Ramos (cell line): ENCODE data around the gene RMRP.

Source experiments
- in situ Hi-C: fragments of 300-500 bp; cut with MboI; formaldehyde crosslinking; loops from one replicate; pipeline ENCODE4 v1.14.3; 2022; ENCODE audit warnings: low sequenced_read_pairs; ENCODE audit not compliant: unreplicated experiment

Gene RMRP

GRCh38 chr9:35667939-35668338 is 10.1 kb upstream of the RMRP start:
- in situ Hi-C loops = no loop called here

- in situ Hi-C loops = no loop called here
These were observed 8.7 kb upstream of the RMRP start for GRCh38 chr9:35666549-35666948.

DNA sequence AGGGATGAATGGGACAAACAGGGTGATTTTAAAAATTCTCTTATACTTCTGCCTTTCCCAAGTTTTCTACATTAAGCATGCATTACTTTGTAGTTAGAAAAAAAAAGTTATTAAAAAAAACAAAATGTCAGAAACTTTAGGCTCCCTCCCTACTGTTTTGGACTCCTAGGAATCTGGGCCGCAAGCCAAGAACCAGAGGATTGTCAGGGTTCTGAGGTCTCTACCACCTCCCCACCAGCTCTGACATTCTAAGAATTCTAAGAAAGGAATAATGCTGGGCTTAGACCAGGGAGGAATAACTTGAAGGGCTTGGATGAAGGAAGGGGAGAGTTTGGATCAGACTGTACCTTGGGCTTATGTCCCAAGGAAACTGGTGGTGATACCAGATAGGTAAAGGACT is 8.2 kb upstream of the RMRP start:
- in situ Hi-C loops = no loop called here

DNA sequence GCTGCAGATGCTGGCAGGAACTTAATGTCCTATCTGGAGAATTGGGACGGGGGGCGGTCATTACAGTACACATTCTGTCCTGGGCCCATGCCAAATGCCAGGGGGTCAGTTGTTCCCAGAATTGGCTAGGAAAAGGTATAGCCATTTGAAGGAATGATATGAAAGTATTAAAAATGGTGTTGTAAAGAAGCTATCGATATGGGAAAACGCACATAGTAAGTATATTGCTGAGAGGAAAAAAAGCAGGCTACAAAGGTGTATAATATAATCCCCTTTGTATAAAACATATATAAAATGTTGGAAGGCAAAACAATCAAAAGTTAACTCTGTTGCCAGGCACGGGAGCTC is 7.6 kb upstream of the RMRP start:
- in situ Hi-C loops = no loop called here

DNA sequence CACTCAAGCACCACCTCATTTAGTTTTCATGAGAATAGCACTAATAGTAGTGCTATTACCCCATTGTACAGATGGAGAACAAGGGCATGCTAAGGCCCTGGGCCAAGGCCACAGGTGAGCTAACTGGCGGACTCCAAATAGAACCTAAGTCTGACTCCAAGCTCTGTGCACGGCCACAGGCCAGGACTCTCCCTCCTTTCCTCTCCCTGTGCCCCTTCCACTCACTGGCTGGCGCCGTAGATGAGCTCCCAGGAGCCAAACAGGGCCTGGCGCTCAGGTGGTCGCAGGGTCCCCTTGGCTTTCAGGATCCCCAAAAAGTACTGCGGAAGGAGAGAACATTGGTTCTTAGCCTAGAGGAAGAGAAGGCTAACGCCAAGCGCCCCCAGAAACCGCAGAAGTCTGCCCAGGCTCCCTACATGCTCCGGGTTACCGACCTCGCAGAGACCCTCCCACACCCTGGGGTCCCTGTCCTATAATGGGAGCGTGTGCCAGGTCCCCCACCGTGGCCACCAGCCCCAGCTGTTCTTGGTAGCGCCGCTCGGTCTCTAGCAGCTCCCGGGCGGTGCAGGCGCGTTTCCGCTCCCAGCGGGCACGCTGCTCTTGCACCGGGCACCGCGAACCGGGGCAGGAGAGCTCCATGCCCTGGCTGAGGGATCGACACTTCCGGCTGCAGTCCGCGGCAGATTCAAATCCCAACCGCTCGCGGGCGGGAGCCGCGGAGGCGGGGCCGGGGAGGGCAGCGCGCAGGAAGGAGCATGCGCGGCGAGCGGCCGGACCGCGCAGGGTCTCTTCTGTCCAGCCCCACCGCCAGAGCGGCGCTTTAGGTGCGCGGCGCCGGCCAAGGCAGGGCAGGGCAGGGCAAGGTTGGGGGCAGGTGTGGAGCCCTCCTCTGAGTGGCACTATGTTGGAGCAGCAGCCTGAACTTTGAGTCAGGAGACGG is 7.0 kb upstream of the RMRP start, which contains the start of gene ARHGEF39:
TSS of gene ARHGEF39 (minus strand) at position 665 of the 940 bp plus-strand sequence. CDS start at position 639, 26 bp downstream.
- in situ Hi-C loops = no loop called here

GRCh38 chr9:35662437-35662836 is 4.6 kb upstream of the RMRP start:
- in situ Hi-C loops = no loop called here

DNA sequence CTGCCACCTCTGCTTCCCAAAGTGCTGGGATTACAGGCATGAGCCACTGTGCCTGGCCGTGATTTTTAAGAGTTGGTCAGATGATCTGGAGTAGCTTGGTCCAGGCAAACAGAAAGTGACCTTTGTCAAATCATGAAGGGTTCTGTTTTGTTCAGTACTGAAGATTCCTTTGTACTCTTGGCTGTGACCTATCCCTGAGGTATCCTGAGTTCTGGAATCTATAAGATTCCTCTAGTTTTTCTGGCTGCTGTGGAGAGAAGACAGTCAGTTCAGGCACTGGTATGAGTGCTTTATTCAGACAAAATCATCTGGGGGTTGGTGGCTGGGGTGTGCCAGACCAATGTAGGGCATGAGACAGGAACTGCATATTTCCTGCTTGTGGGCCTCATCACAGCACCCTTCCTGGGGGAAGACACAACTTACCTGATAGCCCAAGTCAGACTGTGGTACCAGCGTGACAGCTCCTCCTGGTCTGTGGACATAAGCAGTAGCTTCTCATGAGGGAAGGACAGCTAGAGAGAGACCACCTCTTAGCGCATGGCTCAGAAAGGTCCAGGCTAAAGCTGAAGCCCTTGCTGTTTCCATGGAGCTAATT is 4.0 kb upstream of the RMRP start:
- in situ Hi-C loops = no loop called here

- in situ Hi-C loops = no loop called here
These were observed 3.2 kb upstream of the RMRP start for GRCh38 chr9:35660966-35661415.

DNA sequence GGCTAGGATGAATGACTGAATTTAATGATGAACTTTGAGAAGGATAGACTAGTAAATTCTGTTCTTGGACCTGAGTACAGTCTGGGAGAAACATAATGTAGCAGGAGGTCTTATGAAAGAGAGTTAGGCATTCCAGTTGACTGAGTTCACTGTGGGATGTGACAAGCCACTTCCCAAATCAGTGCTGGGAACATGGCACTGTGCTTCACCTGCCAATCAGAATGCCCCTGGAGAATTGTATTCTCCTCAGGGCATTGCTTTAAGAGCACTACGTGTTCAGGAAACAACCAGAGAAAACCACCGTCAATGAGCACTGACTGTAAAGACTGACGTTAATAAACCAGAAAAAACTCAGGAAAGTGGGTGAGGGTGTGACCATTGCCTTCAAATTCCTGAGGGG is 1.5 kb upstream of the RMRP start:
- in situ Hi-C loops = loop anchor here (10.0 kb wide), 1 partner anchor 55 kb away; the partner anchor contains the start of gene TESK1

DNA sequence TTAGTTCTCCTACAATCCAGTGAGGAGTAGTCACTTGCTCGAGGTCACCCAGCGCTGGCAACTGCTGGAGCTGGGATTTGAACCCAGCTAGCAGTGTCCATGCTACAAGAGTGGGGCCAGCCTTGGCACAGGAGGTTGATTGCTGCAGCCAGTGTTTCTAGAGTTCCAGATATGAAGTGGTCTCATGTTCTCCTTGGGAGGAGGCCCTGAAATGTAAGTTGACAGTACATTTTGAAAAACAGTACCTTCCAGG is 1.1 kb upstream of the RMRP start:
- in situ Hi-C loops = loop anchor here (10.0 kb wide), 1 partner anchor 54 kb away; the partner anchor contains the start of gene TESK1

DNA sequence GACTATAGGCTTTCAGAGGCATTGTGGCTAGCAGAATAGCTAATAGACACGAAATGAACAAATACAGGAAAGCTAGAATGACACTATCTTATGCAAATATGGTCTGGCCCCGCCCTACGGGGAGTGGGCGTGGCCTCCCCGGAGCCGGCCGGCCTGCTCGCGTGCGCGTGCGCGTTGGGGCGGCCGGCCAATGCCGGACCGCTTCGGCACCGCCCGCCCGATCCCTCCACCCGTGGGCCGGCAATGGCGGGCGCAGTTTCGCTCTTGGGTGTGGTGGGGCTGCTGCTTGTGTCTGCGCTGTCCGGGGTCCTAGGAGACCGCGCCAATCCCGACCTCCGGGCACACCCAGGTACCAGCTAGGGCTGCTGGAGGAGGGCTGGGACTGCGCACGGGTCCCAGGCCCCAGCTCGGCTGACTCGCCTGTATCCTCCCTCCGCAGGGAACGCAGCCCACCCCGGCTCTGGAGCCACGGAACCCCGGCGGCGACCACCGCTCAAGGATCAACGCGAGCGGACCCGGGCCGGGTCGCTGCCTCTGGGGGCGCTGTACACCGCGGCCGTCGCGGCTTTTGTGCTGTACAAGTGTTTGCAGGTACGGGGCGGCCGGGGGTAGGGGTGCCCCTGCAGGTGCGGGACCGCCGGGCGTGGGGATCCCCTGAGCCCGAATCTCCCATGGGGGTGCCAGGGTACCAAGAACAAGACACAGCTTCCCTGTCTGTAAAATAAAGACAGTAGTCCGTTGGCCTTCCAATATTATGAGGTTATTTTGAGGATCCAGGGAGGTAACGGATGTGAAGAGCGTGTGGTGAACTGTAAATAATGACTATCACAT is 533 bp upstream of the RMRP start, which contains the start of gene CCDC107:
TSS of gene CCDC107 (plus strand) at position 156 of the 831 bp plus-strand sequence. CDS start at position 244, 88 bp downstream.
- in situ Hi-C loops = loop anchor here (10.0 kb wide), 1 partner anchor 54 kb away; the partner anchor contains the start of gene TESK1

DNA sequence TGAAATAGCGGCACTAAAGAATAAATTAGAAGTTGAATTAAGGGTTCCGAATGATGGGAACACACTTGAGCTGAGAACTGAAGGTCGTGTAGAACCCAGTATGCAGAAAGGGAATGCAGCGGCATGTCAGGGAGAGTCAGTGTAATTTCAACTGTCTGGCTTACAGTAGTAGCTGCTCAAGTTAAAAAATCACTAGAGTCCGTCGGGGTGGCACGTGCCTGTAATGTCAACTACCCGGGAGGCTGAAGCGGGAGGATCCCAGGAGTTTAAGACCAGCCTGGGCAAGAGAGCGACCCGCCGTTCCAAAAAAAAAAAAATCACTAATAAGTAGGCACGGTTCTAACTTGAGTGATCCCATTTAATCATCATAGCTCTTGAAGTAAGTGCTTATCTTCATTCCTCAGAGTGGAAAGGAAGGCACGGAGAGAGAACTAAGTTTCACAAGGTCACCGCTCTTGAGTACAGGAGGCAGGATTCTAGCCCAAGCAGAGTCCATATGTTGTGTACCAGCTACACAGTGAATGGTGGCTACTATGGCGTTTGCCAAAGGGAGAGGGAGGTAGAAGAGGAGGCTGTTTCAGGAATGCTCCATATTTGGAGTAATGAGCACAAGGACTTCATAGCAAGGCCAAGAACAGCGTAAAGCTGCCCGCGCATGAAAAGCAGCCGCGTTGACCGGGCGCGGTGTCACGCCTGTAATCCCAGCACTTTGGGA is 831 bp downstream of the RMRP start:
- in situ Hi-C loops = loop anchor here (10.0 kb wide), 1 partner anchor 52 kb away; the partner anchor contains the start of gene TESK1

- in situ Hi-C loops = loop anchor here (10.0 kb wide), 1 partner anchor 52 kb away; the partner anchor contains the start of gene TESK1
These were observed 1.5 kb downstream of the RMRP start for GRCh38 chr9:35656348-35656747.

- in situ Hi-C loops = loop anchor here (10.0 kb wide), 1 partner anchor 49 kb away; the partner anchor contains the start of gene TESK1
These were observed 4.2 kb downstream of the RMRP start for GRCh38 chr9:35653611-35654010.

- in situ Hi-C loops = loop anchor here (10.0 kb wide), 1 partner anchor 48 kb away; the partner anchor contains the start of gene TESK1
These were observed 5.0 kb downstream of the RMRP start for GRCh38 chr9:35652829-35653209.

DNA sequence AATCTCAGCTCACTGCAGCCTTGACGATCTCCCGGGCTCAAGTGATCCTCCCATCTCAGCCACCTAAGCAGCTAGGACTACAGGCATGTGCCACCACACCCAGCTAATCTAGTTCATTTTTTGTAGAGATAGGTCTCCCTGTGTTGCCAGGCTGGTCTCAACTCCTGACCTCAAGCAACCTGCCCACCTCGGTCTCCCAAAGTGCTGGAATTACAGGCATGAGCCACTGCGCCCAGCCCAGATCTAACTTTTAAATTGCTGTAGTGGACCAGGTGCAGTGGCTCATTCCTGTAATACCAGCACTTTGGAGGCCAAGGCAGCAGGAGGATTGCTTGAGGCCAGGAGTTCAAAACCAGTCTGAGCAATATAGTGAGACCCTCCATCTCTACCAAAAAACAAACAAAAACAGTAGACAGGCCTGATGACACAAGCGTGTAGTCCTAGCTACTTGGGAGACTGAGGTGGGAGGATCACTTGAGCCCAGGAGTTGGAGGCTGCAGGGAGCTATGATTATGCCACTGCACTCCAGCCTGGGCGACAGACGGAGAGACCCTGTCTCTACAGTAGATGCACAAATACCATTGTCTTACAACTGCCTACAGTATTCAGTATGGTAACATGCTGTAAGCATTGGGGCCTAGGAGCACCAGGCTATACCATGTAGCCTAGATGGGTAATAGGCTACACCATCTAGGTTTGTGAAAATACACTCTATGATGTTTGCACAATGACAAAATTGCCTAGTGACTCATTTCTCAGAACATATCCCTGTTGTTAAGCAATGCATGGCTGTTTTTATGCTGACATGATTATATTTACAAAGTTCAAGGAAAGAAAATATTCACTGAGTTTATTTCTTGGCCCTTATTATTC is 5.6 kb downstream of the RMRP start:
- in situ Hi-C loops = loop anchor here (10.0 kb wide), 1 partner anchor 47 kb away; the partner anchor contains the start of gene TESK1

GRCh38 chr9:35650341-35651158 is 7.3 kb downstream of the RMRP start, which contains the start of gene SIT1:
SIT1 (minus strand) TSS chr9:35650931; CDS start chr9:35650853, 78 bp downstream.
- in situ Hi-C loops = loop anchor here (10.0 kb wide), 1 partner anchor 46 kb away; the partner anchor contains the start of gene TESK1
